ENCODE data around the gene SLC1A2. TPM values are rescaled to one million over a fixed set of nuclear protein-coding genes. Genes with fewer than 3 reads are reported as not detected.
A peak's percentile ranks its signal among the peaks of the same experiment; 100 is the strongest.

The SLC1A2 gene
- total RNA-seq, 4 donors from 2014 or later = 0.17 to 0.69 (median 0.37) TPM

DNA sequence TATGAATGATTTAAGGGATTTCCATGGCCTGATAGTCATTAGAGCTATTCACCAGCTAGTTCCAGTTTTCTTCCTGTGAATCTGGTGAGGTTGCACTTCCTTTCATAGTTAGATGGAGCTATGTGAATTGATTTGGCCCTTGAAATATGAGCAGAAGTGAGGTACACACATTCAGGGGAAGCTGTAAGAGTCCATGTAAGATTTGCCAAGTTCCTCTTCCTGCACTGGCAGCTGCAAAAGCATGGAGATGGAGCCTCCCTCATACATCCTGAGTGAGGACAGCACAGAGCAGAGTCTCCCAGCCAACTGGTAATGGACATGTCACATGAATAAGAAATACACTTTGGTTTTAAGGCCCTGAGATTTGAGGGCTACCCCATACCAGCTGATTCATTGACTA, 168.7 kb downstream of the SLC1A2 start:
- H3K4me1 ChIP-seq = peaks cover 13 to 59% (median 55%) of the 10 kb centered on the region in 4 donors
- H3K36me3 ChIP-seq = no peaks in the 10 kb centered on the region
- TF ChIP-seq, protein P1, sequence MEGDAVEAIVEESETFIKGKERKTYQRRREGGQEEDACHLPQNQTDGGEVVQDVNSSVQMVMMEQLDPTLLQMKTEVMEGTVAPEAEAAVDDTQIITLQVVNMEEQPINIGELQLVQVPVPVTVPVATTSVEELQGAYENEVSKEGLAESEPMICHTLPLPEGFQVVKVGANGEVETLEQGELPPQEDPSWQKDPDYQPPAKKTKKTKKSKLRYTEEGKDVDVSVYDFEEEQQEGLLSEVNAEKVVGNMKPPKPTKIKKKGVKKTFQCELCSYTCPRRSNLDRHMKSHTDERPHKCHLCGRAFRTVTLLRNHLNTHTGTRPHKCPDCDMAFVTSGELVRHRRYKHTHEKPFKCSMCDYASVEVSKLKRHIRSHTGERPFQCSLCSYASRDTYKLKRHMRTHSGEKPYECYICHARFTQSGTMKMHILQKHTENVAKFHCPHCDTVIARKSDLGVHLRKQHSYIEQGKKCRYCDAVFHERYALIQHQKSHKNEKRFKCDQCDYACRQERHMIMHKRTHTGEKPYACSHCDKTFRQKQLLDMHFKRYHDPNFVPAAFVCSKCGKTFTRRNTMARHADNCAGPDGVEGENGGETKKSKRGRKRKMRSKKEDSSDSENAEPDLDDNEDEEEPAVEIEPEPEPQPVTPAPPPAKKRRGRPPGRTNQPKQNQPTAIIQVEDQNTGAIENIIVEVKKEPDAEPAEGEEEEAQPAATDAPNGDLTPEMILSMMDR (IDR thresholded peaks at IDR 0.05) = no peak
- no peaks in the 10 kb centered on the region for H3K9me3 ChIP-seq
- DNase-seq (ENCODE audit: extremely low spot score) = no peak
- H3K27ac ChIP-seq (replicated peaks in 1 of 4) = peak overlapping the region in 3 of 4 donors; percentile 13 to 40 (median 24)
- intact Hi-C loops (cut with DNase I) = loop anchor here (5.0 kb wide), 2 partner anchors 112 to 163 kb away; no protein-coding TSS in a partner anchor
- no peak overlapping the region for H3K4me3 ChIP-seq
- no peaks in the 10 kb centered on the region for H3K27me3 ChIP-seq

DNA sequence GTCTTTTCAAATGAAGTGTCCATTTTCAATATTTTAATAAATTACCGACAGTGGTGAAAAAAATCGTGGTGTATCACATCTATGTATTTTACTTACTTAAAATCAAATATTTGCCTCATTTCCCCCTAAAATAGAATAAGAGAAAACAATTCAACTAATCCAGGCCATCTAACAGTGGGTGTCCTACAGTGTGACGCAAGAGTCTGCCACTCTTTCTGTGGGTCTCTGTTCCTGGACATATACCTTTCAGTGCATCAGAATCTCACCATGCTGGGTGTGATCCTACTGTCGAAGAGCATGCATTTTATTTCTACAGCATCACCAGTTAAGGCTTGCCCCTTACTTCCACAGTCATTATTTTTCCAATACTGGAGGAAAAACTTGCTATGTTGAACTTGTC, 169.2 kb downstream of the SLC1A2 start:
- 94% methylated on average over 4 of the region's 4 CpGs for WGBS
- H3K4me3 ChIP-seq = no peak overlapping the region
- no peak for DNase-seq (ENCODE audit: extremely low spot score)
- no peaks in the 10 kb centered on the region for H3K36me3 ChIP-seq
- H3K27me3 ChIP-seq = no peaks in the 10 kb centered on the region
- intact Hi-C loops (cut with DNase I) = loop anchor here (5.0 kb wide), 2 partner anchors 112 to 163 kb away; no protein-coding TSS in a partner anchor
- H3K9me3 ChIP-seq = no peaks in the 10 kb centered on the region
- H3K27ac ChIP-seq (replicated peaks in 1 of 4) = peak overlapping the region in 3 of 4 donors; percentile 13 to 40 (median 24)
- TF ChIP-seq EP300 (IDR thresholded peaks at IDR 0.05) (no peak), POLR2AphosphoS5 (IDR thresholded peaks at IDR 0.05) (no peak), POLR2A (IDR thresholded peaks at IDR 0.05; ENCODE audit: low read depth) (no peak)
- TF ChIP-seq, protein P1 (IDR thresholded peaks at IDR 0.05) = no peak
- peaks cover 13 to 58% (median 57%) of the 10 kb centered on the region in 4 donors for H3K4me1 ChIP-seq

DNA sequence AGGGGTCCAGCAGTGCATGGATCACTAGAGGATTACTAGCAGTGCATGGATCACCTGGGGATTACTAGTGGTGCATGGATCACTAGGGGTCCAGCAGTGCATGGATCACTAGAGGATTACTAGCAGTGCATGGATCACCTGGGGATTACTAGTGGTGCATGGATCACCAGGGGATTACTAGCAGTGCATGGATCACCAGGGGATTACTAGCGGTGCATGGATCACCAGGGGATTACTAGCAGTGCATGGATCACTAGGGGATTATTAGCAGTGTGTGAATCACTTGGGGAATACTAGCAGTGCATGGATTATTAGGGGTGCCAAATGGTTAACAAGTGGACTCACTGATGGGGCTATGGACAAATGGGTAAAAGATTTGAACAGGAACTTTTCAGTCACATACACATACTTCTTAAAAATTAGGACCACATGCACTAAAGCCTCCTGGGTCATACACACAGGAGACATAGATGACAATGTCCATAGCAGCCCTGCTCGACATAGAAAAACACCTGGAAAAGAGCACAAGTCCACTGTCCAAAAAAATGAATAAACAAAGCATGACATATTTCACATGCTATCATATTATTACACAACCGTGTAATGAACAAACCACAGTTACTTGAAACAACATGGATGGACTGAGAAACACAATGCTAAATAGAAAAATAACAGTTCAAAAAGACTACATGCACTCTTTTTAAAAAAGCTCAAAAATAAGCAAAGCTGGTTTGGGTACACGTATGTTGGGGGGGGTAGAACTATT, 170.6 kb downstream of the SLC1A2 start:
- peaks cover 13 to 48% (median 46%) of the 10 kb centered on the region in 4 donors for H3K4me1 ChIP-seq
- DNase-seq (ENCODE audit: extremely low spot score) = no peak
- WGBS = 56% methylated on average over 4 of the region's 4 CpGs
- intact Hi-C loops (cut with DNase I) = no loop called here
- no peak overlapping the region for H3K4me3 ChIP-seq
- TF ChIP-seq EP300 (IDR thresholded peaks at IDR 0.05) (no peak), POLR2A (IDR thresholded peaks at IDR 0.05; ENCODE audit: low read depth) (no peak), POLR2AphosphoS5 (IDR thresholded peaks at IDR 0.05) (peak in 1 of 2 donors; percentile 29)
- no peaks in the 10 kb centered on the region for H3K36me3 ChIP-seq
- no peaks in the 10 kb centered on the region for H3K27me3 ChIP-seq
- peak overlapping the region; percentile 0 to 26 (median 6) for H3K27ac ChIP-seq (replicated peaks in 1 of 4)
- H3K9me3 ChIP-seq = no peaks in the 10 kb centered on the region

DNA sequence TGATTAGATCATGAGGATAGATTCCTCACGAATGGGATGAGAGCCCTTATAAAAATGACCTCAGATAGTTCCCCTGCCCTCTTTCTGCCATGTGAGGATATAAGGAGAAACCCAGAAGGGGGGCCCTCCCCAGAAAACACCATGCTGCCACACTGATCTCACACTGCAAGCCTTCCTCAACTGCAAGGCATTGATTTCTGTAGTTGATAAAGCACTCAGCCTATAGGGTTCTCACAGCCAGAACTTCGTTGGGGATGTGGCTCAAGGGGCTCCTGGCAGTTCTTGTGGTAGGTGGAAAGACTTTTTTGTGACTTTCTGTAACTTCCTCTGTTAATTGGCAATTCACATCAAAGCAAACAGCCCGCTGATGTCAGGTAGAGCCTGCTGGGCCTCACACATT, 171.5 kb downstream of the SLC1A2 start:
- intact Hi-C loops (cut with DNase I) = no loop called here
- no peaks in the 10 kb centered on the region for H3K27me3 ChIP-seq
- H3K27ac ChIP-seq (replicated peaks in 1 of 4) = peak overlapping the region; percentile 76 to 80 (median 78)
- no peak overlapping the region for H3K4me3 ChIP-seq
- TF ChIP-seq EP300 (IDR thresholded peaks at IDR 0.05) (no peak), POLR2A (IDR thresholded peaks at IDR 0.05; ENCODE audit: low read depth) (no peak), POLR2AphosphoS5 (IDR thresholded peaks at IDR 0.05) (no peak)
- TF ChIP-seq, protein P1 (IDR thresholded peaks at IDR 0.05) = no peak
- WGBS = 83% methylated on average over 3 of the region's 3 CpGs
- H3K4me1 ChIP-seq = peaks cover 13 to 44% (median 37%) of the 10 kb centered on the region in 4 donors
- H3K9me3 ChIP-seq = no peaks in the 10 kb centered on the region
- DNase-seq (ENCODE audit: extremely low spot score) = no peak
- no peaks in the 10 kb centered on the region for H3K36me3 ChIP-seq

DNA sequence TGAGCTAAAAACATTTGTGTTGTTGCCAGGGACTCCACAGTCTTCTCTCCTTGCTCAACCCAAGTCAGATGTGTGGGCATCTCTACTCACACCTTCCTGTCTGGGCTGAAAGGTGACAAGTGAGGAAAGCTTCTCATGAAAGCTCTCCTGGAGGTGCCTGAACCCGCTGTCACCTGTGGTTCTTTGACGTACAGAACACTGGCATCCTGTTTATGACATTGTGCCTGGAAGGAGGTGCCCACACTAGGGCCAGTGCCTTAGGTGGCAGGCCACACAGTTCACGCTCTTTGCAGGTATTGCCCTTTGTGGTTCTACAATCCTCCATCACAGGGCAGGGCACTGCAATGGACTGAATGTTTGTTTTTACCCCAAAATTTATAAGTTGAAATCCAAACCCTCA, 171.9 kb downstream of the SLC1A2 start:
- Histone ChIP-seq H3K36me3 (no peaks in the 10 kb centered on the region), H3K9me3 (no peaks in the 10 kb centered on the region), H3K27me3 (no peaks in the 10 kb centered on the region), H3K4me3 (no peak overlapping the region), H3K27ac (replicated peaks in 1 of 4) (peak overlapping the region; percentile 76 to 80 (median 78)), H3K4me1 (peaks cover 13 to 44% (median 37%) of the 10 kb centered on the region in 4 donors)
- 94% methylated on average over 3 of the region's 3 CpGs for WGBS
- no peak for DNase-seq (ENCODE audit: extremely low spot score)
- intact Hi-C loops (cut with DNase I) = no loop called here
- TF ChIP-seq POLR2AphosphoS5 (IDR thresholded peaks at IDR 0.05) (peak in 1 of 2 donors; percentile 42), EP300 (IDR thresholded peaks at IDR 0.05) (no peak)
